ENCODE data around the gene CSTF3. TPM values are rescaled to one million over a fixed set of nuclear protein-coding genes. Genes with fewer than 3 reads are reported as not detected.

The CSTF3 gene
- total and polyA plus RNA-seq, 2 experiments from 2014 or later: 25.8 to 75.5 TPM

GRCh38 chr11:33103836-33104235, 57.4 kb downstream of the CSTF3 start:
- Histone ChIP-seq H3K9me3 (ENCODE audit: low read depth) (no peaks in the 10 kb centered on the region), H3K4me3 (no peak overlapping the region), H3K4me1 (ENCODE audit: low read depth) (no peaks in the 10 kb centered on the region), H3K27me3 (no peaks in the 10 kb centered on the region), H3K27ac (no peak overlapping the region), H3K36me3 (peaks cover 32% of the 10 kb centered on the region)
- no peak for DNase-seq (ENCODE audit: low read depth in 1 of 2, low spot score in 1 of 2)
- TF ChIP-seq CTCF (IDR thresholded peaks at IDR 0.05; ENCODE audit: low read depth, low read length): no peak

GRCh38 chr11:33094157-33094556, 67.1 kb downstream of the CSTF3 start:
- H3K4me3 ChIP-seq: no peak overlapping the region
- H3K9me3 ChIP-seq (ENCODE audit: low read depth): no peaks in the 10 kb centered on the region
- H3K27me3 ChIP-seq: no peaks in the 10 kb centered on the region
- H3K36me3 ChIP-seq: peaks cover 45% of the 10 kb centered on the region
- no peak for TF ChIP-seq CTCF (IDR thresholded peaks at IDR 0.05; ENCODE audit: low read depth, low read length)
- H3K4me1 ChIP-seq (ENCODE audit: low read depth): no peaks in the 10 kb centered on the region
- DNase-seq (ENCODE audit: low read depth in 1 of 2, low spot score in 1 of 2): no peak
- no peak overlapping the region for H3K27ac ChIP-seq

GRCh38 chr11:33089776-33090175, 71.5 kb downstream of the CSTF3 start:
- peak; percentile 24 for TF ChIP-seq CTCF (IDR thresholded peaks at IDR 0.05; ENCODE audit: low read depth, low read length)
- Histone ChIP-seq H3K27ac (no peak overlapping the region), H3K4me1 (ENCODE audit: low read depth) (no peaks in the 10 kb centered on the region), H3K36me3 (peaks cover 29% of the 10 kb centered on the region), H3K9me3 (ENCODE audit: low read depth) (no peaks in the 10 kb centered on the region), H3K27me3 (no peaks in the 10 kb centered on the region), H3K4me3 (no peak overlapping the region)
- peak in 1 of 2 donors; percentile 19 for DNase-seq (ENCODE audit: low read depth in 1 of 2, low spot score in 1 of 2)

- no peak for TF ChIP-seq CTCF (IDR thresholded peaks at IDR 0.05; ENCODE audit: low read depth, low read length)
- Histone ChIP-seq H3K36me3 (peaks cover 29% of the 10 kb centered on the region), H3K27me3 (no peaks in the 10 kb centered on the region)
Measured at GRCh38 chr11:33086017-33086416, 75.3 kb downstream of the CSTF3 start.

GRCh38 chr11:33083918-33084317, 77.4 kb downstream of the CSTF3 start:
- no peaks in the 10 kb centered on the region for H3K9me3 ChIP-seq (ENCODE audit: low read depth)
- peaks cover 17% of the 10 kb centered on the region for H3K36me3 ChIP-seq
- DNase-seq (ENCODE audit: low read depth in 1 of 2, low spot score in 1 of 2): no peak
- H3K4me1 ChIP-seq (ENCODE audit: low read depth): no peaks in the 10 kb centered on the region
- H3K4me3 ChIP-seq: no peak overlapping the region
- TF ChIP-seq CTCF (IDR thresholded peaks at IDR 0.05; ENCODE audit: low read depth, low read length): no peak
- no peaks in the 10 kb centered on the region for H3K27me3 ChIP-seq
- H3K27ac ChIP-seq: no peak overlapping the region

More at GRCh38 chr11:33086017-33086416, 75.3 kb downstream of the CSTF3 start:
- H3K9me3 ChIP-seq (ENCODE audit: low read depth): no peaks in the 10 kb centered on the region
- H3K4me1 ChIP-seq (ENCODE audit: low read depth): no peaks in the 10 kb centered on the region
- H3K4me3 ChIP-seq: no peak overlapping the region
- no peak for DNase-seq (ENCODE audit: low read depth in 1 of 2, low spot score in 1 of 2)
- no peak overlapping the region for H3K27ac ChIP-seq

- H3K4me3 ChIP-seq: no peak overlapping the region
- no peak for TF ChIP-seq CTCF (IDR thresholded peaks at IDR 0.05; ENCODE audit: low read depth, low read length)
- H3K9me3 ChIP-seq (ENCODE audit: low read depth): no peaks in the 10 kb centered on the region
- DNase-seq (ENCODE audit: low read depth in 1 of 2, low spot score in 1 of 2): no peak
- H3K27ac ChIP-seq: no peak overlapping the region
- H3K27me3 ChIP-seq: no peaks in the 10 kb centered on the region
- H3K36me3 ChIP-seq: peaks cover 9% of the 10 kb centered on the region
- H3K4me1 ChIP-seq (ENCODE audit: low read depth): no peaks in the 10 kb centered on the region
Measured at GRCh38 chr11:33072465-33072864, 88.8 kb downstream of the CSTF3 start.
